Measurements from ENCODE around the gene GRIA1. TPM values are rescaled to one million over a fixed set of nuclear protein-coding genes. Genes with fewer than 3 reads are reported as not detected.

GRIA1 gene
- total RNA-seq, 1 donor from 2014 or later: not detected

DNA sequence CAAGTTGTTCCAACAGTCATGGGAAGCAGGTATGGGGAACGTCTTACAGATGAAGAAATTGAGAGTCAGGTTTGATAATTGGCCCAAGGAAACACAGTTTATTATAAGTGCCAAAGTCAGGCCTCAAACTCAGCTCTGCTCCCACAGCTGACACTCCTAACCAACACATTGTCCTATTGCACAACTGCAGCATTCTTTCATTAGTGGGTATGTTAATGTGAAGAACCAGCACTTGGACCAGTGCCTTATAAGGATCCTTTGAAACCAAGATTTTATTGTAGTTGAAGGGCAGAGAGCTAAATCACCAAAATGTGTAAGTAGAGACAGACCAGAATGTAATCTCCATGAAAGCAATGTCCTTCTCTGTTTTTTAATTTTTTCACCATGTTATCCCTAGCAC lies 56.1 kb downstream of the GRIA1 start:
- DNase-seq (ENCODE audit: low spot score): no peak

DNA sequence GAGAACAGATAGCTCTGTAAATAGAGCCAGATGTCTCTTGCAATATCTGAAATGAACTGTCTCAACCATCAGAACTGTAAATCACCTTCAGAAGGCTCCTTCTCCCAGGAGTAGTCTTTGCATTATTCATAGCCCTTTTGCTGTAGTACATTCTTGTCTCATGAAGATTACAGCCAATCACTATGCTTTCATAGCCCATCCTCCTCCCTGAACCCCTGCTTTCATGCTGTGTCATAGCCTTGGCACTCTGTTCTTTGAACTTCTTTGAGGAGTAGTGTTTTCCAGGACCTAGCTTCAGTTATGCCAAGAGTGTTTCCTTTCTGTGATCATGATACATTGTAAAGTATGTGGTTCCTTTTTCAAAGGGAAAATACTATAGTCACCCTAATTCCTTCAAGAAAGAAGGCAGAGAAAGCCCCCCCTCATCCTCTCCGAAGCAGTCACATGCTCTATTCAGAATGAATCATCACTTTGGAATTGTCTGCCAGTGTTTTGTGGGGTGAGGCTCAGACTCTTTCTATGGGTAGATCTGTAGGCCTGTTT lies 61.1 kb downstream of the GRIA1 start:
- DNase-seq (ENCODE audit: low spot score): no peak

DNA sequence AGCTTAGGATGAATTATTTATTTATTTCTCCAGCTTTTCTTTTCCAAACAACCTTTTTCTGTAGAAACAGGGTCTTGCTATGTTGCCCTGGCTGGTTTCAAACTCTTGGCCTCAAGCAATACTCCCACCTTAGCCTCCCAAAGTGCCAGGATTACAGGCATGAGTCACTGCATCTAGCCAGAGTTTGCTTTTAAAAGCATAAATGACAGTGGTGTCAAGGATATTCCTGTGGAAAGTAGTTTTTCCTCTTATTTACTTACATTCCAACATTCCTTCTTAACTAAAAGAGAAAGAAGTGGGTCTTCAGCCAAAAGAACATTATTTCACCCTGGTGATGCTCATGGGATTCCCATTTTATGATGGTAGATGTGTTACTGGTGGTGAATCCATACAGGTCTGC lies 62.4 kb downstream of the GRIA1 start:
- DNase-seq (ENCODE audit: low spot score): no peak

DNA sequence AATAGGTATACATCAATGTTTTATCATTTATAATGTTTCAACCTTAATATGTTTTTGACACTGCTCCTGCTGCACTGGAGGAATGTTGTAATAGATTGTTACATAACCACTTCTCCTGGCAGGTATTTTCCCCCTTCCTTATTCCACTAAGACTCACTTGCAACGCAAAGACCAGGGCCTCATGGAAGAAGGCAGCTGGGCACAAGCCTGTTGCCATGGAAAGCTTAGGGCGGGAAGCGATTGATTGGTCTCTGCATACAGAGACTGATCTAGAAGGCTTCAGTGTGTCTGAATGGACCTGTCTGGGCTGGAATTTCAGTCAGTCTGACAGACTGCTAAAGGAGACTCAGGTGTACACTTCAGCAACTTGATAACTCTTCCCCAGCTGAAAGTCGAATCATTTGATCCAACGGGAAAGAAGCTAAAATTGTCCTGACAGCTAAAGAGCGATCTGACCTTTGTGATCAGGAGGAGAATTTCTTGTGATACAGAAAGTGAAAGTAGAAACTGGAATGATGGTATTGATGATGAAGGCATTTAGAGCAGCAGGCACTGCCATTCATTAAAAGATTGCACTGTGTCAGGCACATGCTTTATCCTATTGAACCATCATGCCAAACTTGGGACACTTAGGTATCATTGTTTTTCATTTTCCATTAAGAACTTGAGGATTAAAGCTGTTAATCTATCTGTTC lies 65.1 kb downstream of the GRIA1 start:
- no peak for DNase-seq (ENCODE audit: low spot score)

DNA sequence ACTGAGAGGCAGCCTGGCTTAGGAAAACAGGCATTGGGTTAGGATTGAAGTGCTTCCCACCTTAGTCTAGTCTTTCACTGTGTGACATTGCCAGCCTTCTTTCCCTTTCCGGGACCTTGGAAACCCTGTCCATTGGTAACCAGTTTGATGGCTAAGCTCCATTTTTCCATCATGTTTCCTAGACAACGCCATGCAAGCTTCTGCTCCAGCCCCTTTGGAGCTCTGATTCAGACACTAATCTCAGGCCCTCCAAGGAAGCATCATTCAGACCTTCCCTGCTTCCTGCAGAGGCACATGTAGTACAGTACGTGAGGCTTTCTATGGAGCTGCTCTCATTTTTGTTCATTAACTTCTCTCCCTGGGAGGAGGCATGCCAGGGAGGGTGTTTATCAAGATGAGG lies 68.5 kb downstream of the GRIA1 start:
- DNase-seq (ENCODE audit: low spot score): no peak

DNA sequence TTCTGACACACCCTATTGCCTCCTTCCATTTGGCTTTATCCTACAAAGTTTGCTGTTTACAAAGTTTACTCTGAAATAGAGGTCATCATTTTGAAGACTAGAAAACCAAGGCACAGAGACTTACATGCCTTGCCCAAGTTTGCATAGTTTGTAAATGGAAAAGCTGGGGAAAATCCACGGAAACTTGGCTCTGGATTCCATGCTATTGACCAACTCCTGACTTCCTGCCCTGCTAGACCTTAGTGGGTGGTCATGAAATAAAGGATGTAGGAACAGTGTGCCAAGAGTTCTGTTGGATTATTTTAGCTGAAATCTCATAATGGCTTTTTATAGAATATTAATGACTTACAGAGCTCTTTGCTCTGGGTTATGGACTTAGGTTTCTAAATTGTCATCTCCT lies 69.5 kb downstream of the GRIA1 start:
- no peak for DNase-seq (ENCODE audit: low spot score)

DNA sequence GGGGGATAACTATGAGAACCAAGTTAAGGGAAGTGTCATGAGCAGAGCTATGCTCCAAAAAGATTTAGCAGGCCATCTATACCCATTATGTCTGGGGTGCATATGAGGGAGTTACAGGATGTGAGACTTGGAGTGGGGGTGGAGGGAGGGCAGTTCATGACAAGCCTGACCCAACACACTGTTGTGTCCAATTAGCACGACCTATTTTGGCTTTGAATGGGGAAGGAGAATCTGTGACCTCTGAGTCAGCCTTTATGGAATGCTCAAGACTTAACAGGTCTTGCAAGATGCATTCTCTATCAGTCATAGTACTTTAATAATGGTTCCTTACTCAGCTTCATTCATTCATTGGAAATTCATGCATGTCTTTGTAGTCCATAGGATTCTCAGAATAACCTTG lies 71.7 kb downstream of the GRIA1 start:
- DNase-seq (ENCODE audit: low spot score): no peak

DNA sequence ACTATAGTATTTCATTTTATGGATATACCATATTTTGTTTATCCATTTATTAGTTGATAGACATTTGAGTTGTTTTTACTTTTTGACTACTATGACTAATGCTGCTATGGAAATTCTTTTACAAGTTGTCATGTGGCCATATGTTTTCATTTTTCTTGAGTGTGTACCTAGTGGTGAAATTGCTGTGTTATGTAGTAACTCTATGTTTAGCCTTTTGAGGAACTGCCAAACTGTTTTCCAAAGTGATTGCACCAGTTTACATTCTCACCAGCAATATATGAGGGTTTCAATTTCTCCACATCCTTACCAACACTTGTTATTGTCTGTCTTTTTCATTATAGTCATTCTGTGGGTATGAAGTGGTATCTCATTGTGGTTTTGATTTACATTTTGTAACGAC lies 75.4 kb downstream of the GRIA1 start:
- no peak for DNase-seq (ENCODE audit: low spot score)

DNA sequence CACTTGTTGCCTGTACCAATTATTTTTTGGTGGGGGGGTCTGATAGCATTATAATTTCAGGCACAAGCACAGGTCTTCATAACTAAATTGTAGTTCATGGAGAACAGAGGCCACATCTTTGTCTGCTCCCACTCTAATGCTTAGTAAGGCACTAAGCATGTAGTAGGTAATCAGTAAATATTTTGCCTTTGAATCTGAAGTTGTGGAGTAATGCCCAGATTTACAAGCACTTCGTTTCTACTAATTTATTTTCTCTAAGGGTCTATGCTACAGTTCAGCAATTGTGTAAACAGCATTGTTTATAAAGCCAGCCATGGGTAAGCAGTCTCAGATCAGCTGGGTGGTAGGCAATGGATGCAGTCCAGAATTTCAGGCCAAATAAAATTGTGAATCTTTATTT lies 78.6 kb downstream of the GRIA1 start:
- no peak for DNase-seq (ENCODE audit: low spot score)

DNA sequence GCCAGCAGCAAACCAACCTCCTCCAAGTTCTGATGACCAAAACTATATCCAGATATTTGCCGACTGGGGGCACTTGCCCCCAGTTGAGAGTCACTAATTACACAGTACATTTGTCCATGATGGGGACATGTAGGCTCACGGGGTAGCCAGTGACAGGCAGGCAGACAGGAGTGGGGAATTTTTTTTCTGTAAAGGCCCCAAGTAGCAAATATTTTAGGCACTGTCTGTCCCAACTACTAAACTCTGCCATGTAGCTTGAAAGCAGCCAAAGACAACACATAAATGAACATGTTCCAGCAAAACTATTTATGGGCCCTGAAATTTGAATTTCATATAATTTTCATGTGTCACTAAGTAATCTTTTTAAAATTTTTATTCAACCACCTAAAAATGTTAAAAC lies 80.7 kb downstream of the GRIA1 start:
- no peak for DNase-seq (ENCODE audit: low spot score)

DNA sequence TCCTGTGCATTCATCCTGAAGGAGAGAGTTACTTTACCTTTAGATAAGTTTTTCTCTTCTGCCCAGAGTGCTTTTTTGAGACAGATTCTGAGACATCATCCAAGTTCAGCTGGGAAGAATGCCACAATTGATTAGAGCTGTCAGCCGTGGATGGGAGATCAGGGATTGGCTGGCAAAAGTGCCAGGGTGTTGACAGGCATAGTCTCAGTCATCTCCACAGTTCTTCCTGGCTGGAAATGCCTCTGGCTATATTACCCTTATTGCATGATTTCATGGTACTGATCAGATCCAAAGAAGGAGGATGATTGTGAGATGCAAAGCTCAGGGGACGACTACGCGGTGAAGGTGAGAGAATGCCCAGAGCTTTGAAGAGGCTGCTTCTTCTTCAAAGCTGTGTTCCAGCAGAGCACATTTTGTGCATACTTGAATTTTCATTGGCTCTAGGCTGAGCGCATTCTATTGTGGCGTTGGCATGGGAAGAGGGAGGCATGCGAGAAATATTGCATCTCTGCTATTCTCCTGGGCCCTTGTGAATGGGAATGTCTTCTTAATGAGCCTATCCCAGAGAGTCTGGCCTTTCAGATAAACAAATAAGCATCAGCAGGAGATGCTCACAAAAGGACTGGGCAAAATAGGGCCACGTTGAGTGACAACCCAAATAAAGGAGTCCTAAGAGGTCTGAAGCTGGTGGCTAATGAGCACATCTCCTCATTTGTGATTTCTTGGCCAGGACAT lies 82.1 kb downstream of the GRIA1 start:
- no peak for DNase-seq (ENCODE audit: low spot score)

DNA sequence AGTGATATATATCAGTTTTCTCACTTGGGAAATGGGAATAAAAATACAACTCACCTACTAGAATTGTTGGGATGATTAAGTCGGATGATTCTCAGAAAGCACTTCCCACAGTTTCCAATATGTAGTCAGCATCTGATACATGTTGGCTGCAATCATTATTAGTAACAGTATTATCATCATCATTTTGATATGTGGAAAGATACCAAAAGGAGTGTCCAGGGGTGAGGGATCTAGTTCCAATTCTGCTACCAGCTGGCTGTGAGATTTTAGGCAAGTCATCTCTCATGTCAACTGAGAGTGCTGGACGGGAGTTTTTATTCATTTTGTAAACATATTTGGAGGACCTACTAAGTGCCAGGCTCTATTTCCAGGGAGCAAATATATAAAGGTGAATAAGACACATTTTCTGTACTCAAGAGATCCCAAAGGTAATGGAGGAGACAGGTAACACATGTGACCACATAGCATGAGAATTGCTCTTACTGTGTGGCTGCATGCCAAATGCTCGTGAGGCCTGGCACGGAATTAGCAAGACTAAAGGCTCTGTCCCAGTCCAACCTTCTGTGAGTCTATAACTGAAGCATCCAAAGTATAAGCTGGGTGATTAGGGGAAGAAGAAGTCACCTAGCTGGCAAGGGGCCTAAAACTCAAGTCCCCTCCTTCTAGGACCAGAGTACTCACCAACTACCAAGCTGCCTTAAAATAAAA lies 83.0 kb downstream of the GRIA1 start:
- DNase-seq (ENCODE audit: low spot score): no peak

DNA sequence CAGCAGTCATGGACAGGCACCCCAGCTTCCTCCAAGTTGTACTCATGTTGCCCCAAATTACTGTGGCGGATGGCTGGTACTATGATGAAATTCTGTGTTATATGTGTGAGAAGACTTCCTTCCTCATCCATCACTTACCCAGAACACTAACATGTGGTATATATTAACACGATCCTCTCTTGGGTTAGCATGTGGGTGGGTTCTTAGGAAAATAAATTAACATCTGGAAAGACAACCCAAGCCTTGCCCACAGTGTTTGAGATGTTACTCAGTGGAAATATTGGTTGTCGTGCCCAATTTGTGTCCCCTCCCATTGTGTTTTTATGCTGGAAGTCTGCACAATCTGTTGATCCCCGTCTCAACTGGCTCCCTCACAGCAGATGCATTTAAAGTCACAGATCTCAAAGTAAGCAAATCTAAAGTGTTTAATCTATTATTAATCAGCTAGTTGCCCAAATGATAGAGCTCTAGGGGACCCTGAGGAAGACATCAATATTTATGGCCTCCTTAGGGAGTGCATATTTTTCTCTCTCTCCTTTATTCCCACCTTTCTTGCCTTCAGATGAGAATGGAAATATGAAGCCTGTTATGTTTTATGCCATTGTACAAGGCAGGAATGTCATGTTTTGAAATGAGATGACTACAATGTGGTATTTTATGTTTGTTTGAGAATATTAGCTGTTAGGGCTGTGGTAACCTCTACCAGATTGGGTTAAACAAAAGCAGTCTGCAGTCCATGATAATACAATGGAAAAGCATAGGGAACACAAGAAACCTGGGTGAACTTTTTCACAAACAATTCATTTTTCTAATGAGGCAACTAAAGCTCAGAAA lies 93.9 kb downstream of the GRIA1 start:
- DNase-seq (ENCODE audit: low spot score): no peak

DNA sequence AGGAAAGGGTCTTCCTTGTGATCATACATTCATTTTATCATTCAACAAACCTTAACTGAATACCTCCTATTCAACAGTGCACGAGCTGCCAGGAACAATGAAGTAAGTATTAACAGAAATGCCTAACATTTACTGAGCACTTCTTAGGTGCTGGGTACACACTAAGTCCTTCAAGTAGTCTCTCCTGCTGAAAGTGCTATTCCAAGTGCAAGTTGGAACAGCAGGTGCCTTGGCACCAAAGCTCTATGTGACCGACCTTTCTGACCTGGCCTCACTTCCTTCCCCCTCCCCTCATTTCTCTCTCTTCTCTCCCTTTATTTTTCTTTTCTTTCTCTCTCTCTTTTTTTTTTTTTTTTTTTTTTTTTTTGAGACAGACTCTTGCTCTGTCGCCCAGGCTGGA lies 94.5 kb downstream of the GRIA1 start:
- DNase-seq (ENCODE audit: low spot score): no peak

DNA sequence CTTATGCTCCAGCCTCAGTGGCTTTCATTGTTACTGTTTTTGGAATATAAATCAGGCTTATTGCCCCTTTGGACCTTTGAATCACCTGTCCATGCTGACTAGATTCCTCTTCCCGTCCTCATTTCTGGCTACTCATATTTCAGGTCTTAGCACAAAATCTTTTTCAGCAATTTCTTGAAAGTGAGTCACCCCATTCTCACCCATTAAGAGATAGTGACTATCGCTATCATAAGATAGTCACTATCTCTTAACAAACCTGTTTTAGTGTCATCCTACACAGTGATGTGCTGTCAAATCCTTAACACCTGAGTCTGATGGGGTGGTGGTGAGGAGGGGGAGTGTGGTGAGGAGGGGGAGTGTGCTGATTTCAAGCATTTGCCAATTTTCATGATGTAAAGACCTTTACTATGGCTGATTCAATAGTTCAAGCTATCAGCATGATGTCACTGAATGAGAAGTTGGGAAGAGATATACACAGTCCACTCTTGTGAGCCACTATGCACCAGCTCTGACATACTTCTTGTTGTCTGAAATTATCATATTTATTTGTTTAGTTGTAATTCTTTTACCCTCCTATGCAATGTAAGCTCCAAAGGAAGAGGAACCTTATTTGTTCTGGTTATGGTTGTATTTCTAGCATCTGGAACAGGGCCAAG lies 95.3 kb downstream of the GRIA1 start:
- no peak for DNase-seq (ENCODE audit: low spot score)

DNA sequence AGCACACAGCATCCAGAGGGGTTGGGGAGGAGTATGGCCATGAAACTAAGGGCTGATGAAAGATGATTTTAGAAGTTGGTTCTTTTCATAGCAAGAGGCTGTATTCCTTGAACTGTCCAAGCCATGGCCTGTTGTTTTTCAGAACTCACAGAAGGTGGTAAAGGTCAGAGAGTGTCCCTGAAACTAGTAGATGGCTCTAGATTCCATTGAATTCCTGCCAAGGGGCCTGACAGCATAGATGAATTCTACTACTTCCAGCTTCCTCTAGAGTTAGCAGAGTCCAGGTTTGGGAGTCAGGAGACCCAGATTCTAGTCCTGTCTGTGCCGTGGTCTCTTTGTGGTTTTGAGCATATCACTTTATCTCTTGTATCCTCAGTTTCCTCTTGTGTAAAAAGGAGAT lies 101.6 kb downstream of the GRIA1 start:
- DNase-seq (ENCODE audit: low spot score): no peak

DNA sequence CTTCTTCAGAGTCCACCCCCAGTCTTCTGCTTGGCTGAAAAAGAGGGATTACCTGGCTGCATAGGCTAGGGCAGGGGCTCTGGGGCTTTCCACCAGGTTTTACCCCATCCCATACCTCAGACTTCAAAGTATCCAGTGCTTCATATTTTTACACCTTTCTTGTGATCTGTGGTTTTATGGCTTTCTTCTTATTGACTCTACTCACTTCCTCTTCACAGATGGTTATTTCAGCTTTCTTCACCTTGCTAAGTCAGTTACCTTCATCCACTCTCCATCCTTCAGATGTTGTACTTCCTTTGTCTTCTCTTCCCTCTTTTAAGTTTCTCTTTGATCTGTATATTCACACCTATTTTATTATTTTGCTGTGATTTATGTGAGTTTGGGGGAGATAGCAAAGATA lies 104.3 kb downstream of the GRIA1 start:
- DNase-seq (ENCODE audit: low spot score): no peak

DNA sequence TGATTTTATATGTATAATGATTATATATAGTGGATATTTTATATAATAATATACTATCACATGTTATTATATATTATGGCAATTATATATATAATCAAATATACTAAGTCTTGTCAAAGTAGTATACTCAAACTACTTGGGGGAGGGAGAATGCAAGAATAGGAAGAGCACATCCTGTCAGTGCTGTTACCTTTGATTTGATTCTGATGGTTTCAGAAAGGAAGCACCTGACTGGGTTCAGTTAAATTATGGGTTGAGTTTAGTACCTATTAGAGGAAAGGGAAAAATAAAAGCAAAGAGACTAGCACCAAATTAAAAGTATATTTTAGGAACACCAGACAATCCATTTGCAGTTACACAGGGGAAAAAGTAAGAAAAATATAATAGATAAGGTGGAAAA lies 107.6 kb downstream of the GRIA1 start:
- DNase-seq (ENCODE audit: low spot score): no peak

DNA sequence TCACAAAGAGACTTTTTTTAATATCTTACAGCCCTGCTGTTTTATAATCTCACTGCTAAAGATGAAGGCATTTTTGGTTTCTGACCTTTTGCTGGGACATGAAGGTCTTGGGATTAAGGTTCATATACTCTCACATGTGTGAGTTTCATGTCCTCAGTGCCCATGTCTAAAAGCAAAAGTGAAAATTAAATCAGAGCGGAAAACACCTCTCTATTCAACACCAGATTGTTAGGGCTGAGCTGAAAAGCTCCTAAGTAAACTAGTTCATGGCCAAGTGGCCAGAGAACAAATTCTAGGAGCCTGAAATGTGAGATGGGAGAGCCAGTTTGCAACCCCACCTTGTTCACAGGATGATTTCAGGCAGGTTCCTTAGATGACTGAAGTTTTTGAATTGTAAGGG lies 110.9 kb downstream of the GRIA1 start:
- DNase-seq (ENCODE audit: low spot score): no peak

DNA sequence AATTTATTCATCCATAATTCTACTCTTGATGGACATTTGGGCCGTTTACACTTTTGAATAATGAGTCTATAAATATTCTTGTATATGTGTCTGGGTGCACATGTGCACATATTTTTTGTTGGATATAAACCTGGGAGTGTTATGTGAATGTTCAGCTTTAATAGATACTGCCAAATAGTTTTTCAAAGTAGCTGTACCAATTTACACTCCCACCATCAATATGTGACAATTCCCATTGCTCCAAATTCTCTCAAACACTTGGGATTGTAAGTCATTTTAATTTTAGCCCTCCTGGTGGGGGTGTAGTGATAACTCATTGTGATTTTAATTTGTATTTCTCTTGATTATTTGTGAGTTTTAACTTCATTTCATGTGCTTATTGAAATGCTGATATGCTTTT lies 114.9 kb downstream of the GRIA1 start:
- no peak for DNase-seq (ENCODE audit: low spot score)

DNA sequence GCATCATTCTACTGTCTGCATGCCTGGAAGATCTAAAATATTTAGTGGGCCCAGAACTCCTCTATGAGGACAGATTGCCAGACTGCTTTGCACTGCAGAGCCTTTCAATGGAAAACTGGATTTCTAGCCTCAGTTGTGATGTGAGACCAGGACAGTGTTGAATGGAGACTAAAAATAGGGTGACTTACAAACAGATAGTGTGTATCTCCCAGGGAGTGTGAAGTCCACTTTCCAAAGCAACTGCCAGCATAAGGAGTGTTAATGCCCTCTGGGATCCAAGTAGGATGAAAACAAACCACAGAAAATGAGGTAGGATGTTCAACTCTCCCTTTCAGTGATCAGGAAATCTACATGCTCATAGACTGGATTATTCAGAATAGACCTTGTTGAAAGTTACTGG lies 119.5 kb downstream of the GRIA1 start:
- no peak for DNase-seq (ENCODE audit: low spot score)

Measured in ureter (tissue), 1 donor.